Measurements from ENCODE around the gene ACSS3.

GRCh38 chr12:81211306-81211705 is 133.4 kb downstream of the ACSS3 start:
- TF ChIP-seq CTCF (IDR thresholded peaks at IDR 0.05; ENCODE audit: insufficient read depth, low read length, poor library complexity, severe bottlenecking) = no peak
- no peak for TF ChIP-seq EZH2phosphoT487 (conservative IDR thresholded peaks at IDR 0.05; ENCODE audit: low read length)

Measured in SU-DHL-6 (cell line).